NCI-H2107 treated with DMSO at 0.1 percent for 48 hours (cell line): Measurements from ENCODE around the gene HM13.
A peak's percentile ranks its signal among the peaks of the same experiment; 100 is the strongest.
"Not testable (repeated sequence)": the region's sequence is repeated elsewhere in the genome, so short reads cannot be mapped to it uniquely, and the experiment has no call there.

Experiments used
- DNase-seq: peaks from one replicate; lab custom pipeline; 2025; ENCODE audit not compliant: unreplicated experiment; lab: John Stamatoyannopoulos, UW

Gene HM13

GRCh38 chr20:31566658-31567379, 52.6 kb downstream of the HM13 start:
- DNase-seq: peak; percentile 90

- DNase-seq: no peak
These were observed 53.1 kb downstream of the HM13 start for GRCh38 chr20:31567380-31567720.

DNA sequence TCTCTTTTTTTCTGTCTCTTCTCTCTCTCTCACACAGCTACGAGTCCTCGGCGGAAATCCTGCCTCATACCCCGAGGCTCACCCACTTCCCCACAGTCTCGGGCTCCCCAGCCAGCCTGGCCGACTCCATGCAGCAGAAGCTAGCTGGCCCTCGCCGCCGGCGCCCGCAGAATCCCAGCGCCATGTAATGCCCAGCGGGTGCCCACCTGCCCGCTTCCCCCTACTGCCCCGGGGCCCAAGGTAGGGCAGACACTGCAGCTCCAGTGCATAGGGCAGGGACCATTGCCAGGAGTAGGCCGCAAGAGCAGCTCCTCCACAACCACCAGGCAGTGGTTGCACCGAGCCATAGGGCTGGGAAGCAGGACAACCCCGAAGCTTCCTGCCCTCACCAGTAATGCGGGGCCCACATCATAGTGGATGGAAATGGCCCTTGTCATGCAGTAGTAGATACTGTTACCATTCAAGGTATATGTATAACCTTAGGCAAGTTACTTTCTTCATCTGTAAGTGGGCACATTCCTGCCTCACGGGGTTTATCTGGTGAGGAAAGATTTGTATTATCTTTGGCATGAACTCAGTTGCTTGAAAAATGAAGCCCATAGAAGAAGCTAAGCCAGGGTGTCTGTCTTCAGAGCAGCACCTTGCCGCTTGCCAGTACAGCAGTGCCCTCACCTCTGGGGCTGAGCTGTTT, 53.9 kb downstream of the HM13 start:
- no peak for DNase-seq

DNA sequence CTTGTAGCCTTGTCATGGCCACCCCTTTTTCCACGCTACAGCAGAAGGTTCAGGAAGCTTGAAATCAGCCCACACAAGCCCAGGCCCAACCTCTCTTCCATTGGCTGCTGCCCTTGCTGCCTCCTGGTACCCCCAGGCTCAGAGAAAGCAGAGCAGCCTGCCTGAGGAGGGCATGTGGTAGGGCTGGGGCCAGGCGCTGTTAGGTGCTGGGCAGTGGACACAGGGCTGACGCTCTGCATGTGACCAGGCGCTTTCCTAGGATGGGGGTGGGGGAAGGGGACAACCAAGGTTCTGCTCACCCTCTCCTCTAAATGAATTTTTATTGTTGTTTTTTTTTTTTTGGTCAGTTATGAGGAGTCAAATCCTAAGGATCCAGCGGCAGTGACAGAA, 54.5 kb downstream of the HM13 start:
- DNase-seq: no peak

DNA sequence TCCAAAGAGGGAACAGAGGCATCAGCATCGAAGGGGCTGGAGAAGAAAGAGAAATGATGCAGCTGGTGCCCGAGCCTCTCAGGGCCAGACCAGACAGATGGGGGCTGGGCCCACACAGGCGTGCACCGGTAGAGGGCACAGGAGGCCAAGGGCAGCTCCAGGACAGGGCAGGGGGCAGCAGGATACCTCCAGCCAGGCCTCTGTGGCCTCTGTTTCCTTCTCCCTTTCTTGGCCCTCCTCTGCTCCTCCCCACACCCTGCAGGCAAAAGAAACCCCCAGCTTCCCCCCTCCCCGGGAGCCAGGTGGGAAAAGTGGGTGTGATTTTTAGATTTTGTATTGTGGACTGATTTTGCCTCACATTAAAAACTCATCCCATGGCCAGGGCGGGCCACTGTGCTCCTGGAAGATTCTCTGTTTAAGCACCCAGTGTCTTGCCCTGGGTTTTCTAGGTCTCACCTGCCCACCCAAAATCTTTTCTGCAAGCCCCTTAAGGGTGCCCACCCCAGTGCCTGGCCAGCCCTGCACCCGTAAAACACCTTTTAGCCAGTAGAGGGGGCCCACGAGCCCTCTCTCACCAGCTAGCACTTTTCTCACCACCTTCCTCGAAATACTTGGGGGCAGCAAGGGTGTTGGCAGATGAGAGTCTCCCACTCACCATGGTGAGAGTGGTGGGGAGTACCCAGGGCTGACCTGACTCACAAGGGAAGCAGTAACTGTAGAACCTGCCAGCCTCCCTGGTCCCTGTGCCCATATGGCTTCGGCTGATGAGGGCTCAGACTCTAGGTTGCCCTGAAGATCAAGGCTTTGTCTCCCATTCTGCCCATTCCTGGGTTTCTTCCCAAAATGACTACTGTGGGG, 55.1 kb downstream of the HM13 start:
- no peak for DNase-seq

- no peak for DNase-seq
These were observed 55.8 kb downstream of the HM13 start for GRCh38 chr20:31570021-31570463.

- DNase-seq: no peak
These were observed 56.7 kb downstream of the HM13 start for GRCh38 chr20:31570735-31571617.

- no peak for DNase-seq
These were observed 57.9 kb downstream of the HM13 start for GRCh38 chr20:31572042-31572700.

- peak; percentile 90 for DNase-seq
These were observed 58.7 kb downstream of the HM13 start for GRCh38 chr20:31572701-31573554.

GRCh38 chr20:31573555-31574321, 59.5 kb downstream of the HM13 start:
- DNase-seq: peak; percentile 71

DNA sequence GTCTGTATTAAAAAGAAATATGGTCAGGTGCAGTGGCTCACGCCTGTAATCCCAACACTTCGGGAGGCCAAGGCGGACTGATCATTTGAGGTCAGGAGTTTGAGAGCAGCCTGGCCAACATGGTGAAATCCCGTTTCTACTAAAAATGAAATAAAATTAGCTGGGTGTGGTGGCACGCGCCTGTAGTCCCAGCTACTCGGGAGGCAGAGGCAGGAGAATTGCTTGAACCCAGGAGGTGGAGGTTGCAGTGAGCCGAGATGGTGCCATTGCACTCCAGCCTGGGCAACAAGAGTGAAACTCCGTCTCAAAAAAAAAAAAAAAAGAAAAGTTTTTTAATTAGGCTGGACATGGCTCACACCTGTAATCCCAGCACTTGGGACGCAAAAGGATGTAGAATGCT, 60.7 kb downstream of the HM13 start:
- not testable (repeated sequence) for DNase-seq

GRCh38 chr20:31576751-31577150, 62.5 kb downstream of the HM13 start:
- DNase-seq: no peak

- DNase-seq: no peak
These were observed 63.0 kb downstream of the HM13 start for GRCh38 chr20:31577194-31577593.

DNA sequence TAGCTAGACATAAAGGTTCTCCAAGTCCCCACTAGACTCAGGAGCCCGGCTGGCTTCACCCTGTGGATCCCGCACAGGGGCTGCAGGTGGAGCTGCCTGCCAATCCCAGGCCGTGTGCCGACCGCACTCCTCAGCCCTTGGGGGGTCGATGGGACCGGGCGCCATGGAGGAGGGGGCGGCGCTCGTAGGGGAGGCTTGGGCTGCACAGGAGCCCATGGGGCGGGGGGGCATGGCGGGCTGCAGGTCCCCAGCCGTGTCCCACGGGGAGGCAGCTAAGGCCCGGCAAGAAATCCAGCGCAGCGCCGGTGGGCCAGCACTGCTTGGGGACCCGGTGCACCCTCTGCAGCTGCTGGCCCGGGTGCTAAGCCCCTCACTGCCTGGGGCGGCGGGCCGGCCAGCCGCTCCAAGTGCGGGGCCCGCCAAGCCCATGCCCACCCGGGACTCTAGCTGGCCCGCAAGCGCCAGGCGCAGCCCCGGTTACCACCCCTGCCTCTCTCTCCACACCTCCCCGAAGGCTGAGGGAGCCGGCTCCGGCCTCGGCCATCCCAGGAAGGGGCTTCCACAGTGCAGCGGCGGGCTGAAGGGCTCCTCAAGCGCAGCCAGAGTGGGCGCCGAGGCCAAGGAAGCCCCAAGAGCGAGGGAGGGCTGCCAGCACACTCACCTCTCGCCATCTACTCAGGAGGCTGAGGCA, 64.4 kb downstream of the HM13 start:
- DNase-seq: no peak

- no peak for DNase-seq
These were observed 65.0 kb downstream of the HM13 start for GRCh38 chr20:31579245-31579644.

DNA sequence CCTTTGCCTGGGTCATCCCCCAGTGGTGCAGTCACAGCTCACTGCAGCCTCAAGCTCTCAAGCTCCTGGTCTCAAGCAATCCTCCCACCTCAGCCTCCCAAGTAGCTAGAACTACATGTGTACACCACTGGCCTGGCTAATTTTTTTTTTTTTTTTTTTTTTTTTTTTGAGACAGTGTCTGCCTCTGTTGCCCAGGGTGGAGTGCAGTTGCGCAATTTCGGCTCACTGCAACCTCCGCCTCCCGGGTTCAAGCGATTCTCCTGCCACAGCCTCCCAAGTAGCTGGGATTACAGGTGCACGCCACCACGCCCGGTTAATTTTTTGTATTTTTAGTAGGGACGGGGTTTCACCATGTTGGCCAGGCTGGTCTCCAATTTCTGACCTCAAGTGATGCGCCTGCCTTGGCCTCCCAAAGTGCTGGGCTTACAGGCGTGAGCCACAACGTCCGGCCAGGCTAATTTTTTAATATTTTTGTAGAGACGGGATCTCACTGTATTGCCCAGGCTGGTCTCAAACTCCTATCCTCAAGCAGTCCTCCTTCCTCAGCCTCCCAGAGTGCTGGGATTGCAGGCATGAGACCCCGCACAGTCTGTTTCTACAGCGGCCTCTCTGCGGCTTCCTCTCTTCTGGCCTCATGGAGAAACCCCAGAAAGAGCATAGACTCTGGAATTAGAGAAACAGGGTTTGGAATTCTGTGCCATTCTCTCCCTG, 65.9 kb downstream of the HM13 start:
- not testable (repeated sequence) for DNase-seq

DNA sequence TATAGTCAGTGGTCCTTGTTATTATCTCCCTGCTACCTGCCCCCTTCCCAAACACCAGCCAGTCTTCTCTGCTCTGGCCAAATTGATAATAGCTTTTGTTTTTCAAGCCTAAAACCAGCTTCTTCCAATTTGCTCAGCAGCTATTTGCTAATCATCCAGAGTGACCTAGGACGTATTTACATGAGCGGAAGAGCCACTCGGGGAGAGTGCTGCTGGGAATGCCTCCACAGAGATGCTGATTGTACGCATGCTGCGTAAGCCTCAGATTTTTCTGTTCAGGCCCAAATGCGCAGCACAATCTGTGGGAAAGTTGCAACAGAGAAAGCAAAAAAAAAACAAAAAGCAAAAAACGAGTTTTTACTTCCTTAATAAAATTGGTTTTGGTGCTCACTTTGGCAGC, 66.5 kb downstream of the HM13 start:
- no peak for DNase-seq
